ENCODE results near the gene JAZF1.
"Not testable (repeated sequence)": the region's sequence is repeated elsewhere in the genome, so short reads cannot be mapped to it uniquely, and the experiment has no call there.

Gene JAZF1

GRCh38 chr7:27863880-27864279, 316.7 kb downstream of the JAZF1 start:
- DNase-seq, result no peak
- Histone ChIP-seq H3K27ac (ENCODE audit: insufficient read depth in 1 of 2, low read depth in 1 of 2, low read length in 2 of 2, poor library complexity in 1 of 2, severe bottlenecking in 2 of 2) (no peak overlapping the region), H3K4me1 (ENCODE audit: control extremely low read depth in 1 of 4, control insufficient read depth in 4 of 4, insufficient read depth in 4 of 4, low read length in 3 of 4) (no peaks in the 10 kb centered on the region), H3K9me3 (ENCODE audit: control extremely low read depth in 1 of 5, control insufficient read depth in 4 of 5, insufficient read depth in 2 of 5, low read depth in 1 of 5, low read length in 4 of 5) (no peaks in the 10 kb centered on the region), H3K4me3 (ENCODE audit: control insufficient read depth in 1 of 7, extremely low read depth in 1 of 7, insufficient read depth in 4 of 7, low read depth in 2 of 7, low read length in 6 of 7) (no peak overlapping the region), H3K27me3 (replicated peaks in 2 of 5; ENCODE audit: control insufficient read depth in 4 of 5, insufficient read depth in 5 of 5, low read length in 4 of 5) (no peaks in the 10 kb centered on the region), H3K36me3 (ENCODE audit: control insufficient read depth in 4 of 4, insufficient read depth in 4 of 4, low read length in 3 of 4) (no peaks in the 10 kb centered on the region)
- ChIA-PET CTCF (no interaction called here), POLR2A (no interaction called here)
- 90% methylated on average over 9 of the region's 11 CpGs for WGBS (ENCODE audit: insufficient coverage)

GRCh38 chr7:27861747-27862146, 318.8 kb downstream of the JAZF1 start:
- ChIA-PET CTCF (interaction anchor here (0.8 to 1.5 kb wide), 4 partner anchors 9 to 1531 kb away, joined by 3 to 4 read pairs (median 3); no protein-coding TSS in a partner anchor), POLR2A (no interaction called here)
- Histone ChIP-seq H3K9me3 (ENCODE audit: control extremely low read depth in 1 of 5, control insufficient read depth in 4 of 5, insufficient read depth in 2 of 5, low read depth in 1 of 5, low read length in 4 of 5) (no peaks in the 10 kb centered on the region), H3K36me3 (ENCODE audit: control insufficient read depth in 4 of 4, insufficient read depth in 4 of 4, low read length in 3 of 4) (no peaks in the 10 kb centered on the region), H3K27me3 (replicated peaks in 2 of 5; ENCODE audit: control insufficient read depth in 4 of 5, insufficient read depth in 5 of 5, low read length in 4 of 5) (no peaks in the 10 kb centered on the region), H3K27ac (ENCODE audit: insufficient read depth in 1 of 2, low read depth in 1 of 2, low read length in 2 of 2, poor library complexity in 1 of 2, severe bottlenecking in 2 of 2) (no peak overlapping the region), H3K4me1 (ENCODE audit: control extremely low read depth in 1 of 4, control insufficient read depth in 4 of 4, insufficient read depth in 4 of 4, low read length in 3 of 4) (no peaks in the 10 kb centered on the region), H3K4me3 (ENCODE audit: control insufficient read depth in 1 of 7, extremely low read depth in 1 of 7, insufficient read depth in 4 of 7, low read depth in 2 of 7, low read length in 6 of 7) (no peak overlapping the region)
- DNase-seq, result no peak
- 90% methylated on average over 2 of the region's 3 CpGs for WGBS (ENCODE audit: insufficient coverage)

- CTCF ChIA-PET, result interaction anchor here (0.8 to 1.5 kb wide), 4 partner anchors 10 to 1532 kb away, joined by 3 to 4 read pairs (median 3); no protein-coding TSS in a partner anchor
- Histone ChIP-seq H3K4me1 (ENCODE audit: control extremely low read depth in 1 of 4, control insufficient read depth in 4 of 4, insufficient read depth in 4 of 4, low read length in 3 of 4) (no peaks in the 10 kb centered on the region), H3K36me3 (ENCODE audit: control insufficient read depth in 4 of 4, insufficient read depth in 4 of 4, low read length in 3 of 4) (no peaks in the 10 kb centered on the region), H3K27ac (ENCODE audit: insufficient read depth in 1 of 2, low read depth in 1 of 2, low read length in 2 of 2, poor library complexity in 1 of 2, severe bottlenecking in 2 of 2) (no peak overlapping the region), H3K27me3 (replicated peaks in 2 of 5; ENCODE audit: control insufficient read depth in 4 of 5, insufficient read depth in 5 of 5, low read length in 4 of 5) (no peaks in the 10 kb centered on the region), H3K4me3 (ENCODE audit: control insufficient read depth in 1 of 7, extremely low read depth in 1 of 7, insufficient read depth in 4 of 7, low read depth in 2 of 7, low read length in 6 of 7) (no peak overlapping the region), H3K9me3 (ENCODE audit: control extremely low read depth in 1 of 5, control insufficient read depth in 4 of 5, insufficient read depth in 2 of 5, low read depth in 1 of 5, low read length in 4 of 5) (no peaks in the 10 kb centered on the region)
- peak in 1 of 3 donors; percentile 5 for DNase-seq
- WGBS (ENCODE audit: insufficient coverage), result 71% methylated on average over 6 of the region's 6 CpGs
- POLR2A ChIA-PET, result no interaction called here
Measured at GRCh38 chr7:27860800-27861199, 319.8 kb downstream of the JAZF1 start.

GRCh38 chr7:27856703-27857485, 323.7 kb downstream of the JAZF1 start:
- H3K9me3 ChIP-seq (ENCODE audit: control extremely low read depth in 1 of 5, control insufficient read depth in 4 of 5, insufficient read depth in 2 of 5, low read depth in 1 of 5, low read length in 4 of 5); H3K27ac ChIP-seq (ENCODE audit: insufficient read depth in 1 of 2, low read depth in 1 of 2, low read length in 2 of 2, poor library complexity in 1 of 2, severe bottlenecking in 2 of 2); CTCF ChIA-PET; H3K27me3 ChIP-seq (replicated peaks in 2 of 5; ENCODE audit: control insufficient read depth in 4 of 5, insufficient read depth in 5 of 5, low read length in 4 of 5); H3K4me1 ChIP-seq (ENCODE audit: control extremely low read depth in 1 of 4, control insufficient read depth in 4 of 4, insufficient read depth in 4 of 4, low read length in 3 of 4); H3K36me3 ChIP-seq (ENCODE audit: control insufficient read depth in 4 of 4, insufficient read depth in 4 of 4, low read length in 3 of 4); POLR2A ChIA-PET; H3K4me3 ChIP-seq (ENCODE audit: control insufficient read depth in 1 of 7, extremely low read depth in 1 of 7, insufficient read depth in 4 of 7, low read depth in 2 of 7, low read length in 6 of 7); DNase-seq: not testable (repeated sequence)
- over 99% methylated on average over 21 of the region's 28 CpGs for WGBS (ENCODE audit: insufficient coverage)

GRCh38 chr7:27850531-27850930, 330.1 kb downstream of the JAZF1 start:
- no peaks in the 10 kb centered on the region for H3K4me1 ChIP-seq (ENCODE audit: control extremely low read depth in 1 of 4, control insufficient read depth in 4 of 4, insufficient read depth in 4 of 4, low read length in 3 of 4)
- ChIA-PET CTCF (interaction anchor here (1.0 to 1.3 kb wide), 2 partner anchors 17 to 169 kb away, joined by 3 to 4 read pairs; no protein-coding TSS in a partner anchor), POLR2A (no interaction called here)
- no peak overlapping the region for H3K27ac ChIP-seq (ENCODE audit: insufficient read depth in 1 of 2, low read depth in 1 of 2, low read length in 2 of 2, poor library complexity in 1 of 2, severe bottlenecking in 2 of 2)
- no peak overlapping the region for H3K4me3 ChIP-seq (ENCODE audit: control insufficient read depth in 1 of 7, extremely low read depth in 1 of 7, insufficient read depth in 4 of 7, low read depth in 2 of 7, low read length in 6 of 7)
- no peaks in the 10 kb centered on the region for H3K36me3 ChIP-seq (ENCODE audit: control insufficient read depth in 4 of 4, insufficient read depth in 4 of 4, low read length in 3 of 4)
- DNase-seq, result no peak
- H3K9me3 ChIP-seq (ENCODE audit: control extremely low read depth in 1 of 5, control insufficient read depth in 4 of 5, insufficient read depth in 2 of 5, low read depth in 1 of 5, low read length in 4 of 5), result no peaks in the 10 kb centered on the region
- no peaks in the 10 kb centered on the region for H3K27me3 ChIP-seq (replicated peaks in 2 of 5; ENCODE audit: control insufficient read depth in 4 of 5, insufficient read depth in 5 of 5, low read length in 4 of 5)
- WGBS (ENCODE audit: insufficient coverage), result 100% methylated on average over 1 of the region's 5 CpGs

- CTCF ChIA-PET, result no interaction called here
- no peak for DNase-seq
- Histone ChIP-seq H3K4me3 (ENCODE audit: control insufficient read depth in 1 of 7, extremely low read depth in 1 of 7, insufficient read depth in 4 of 7, low read depth in 2 of 7, low read length in 6 of 7) (no peak overlapping the region), H3K4me1 (ENCODE audit: control extremely low read depth in 1 of 4, control insufficient read depth in 4 of 4, insufficient read depth in 4 of 4, low read length in 3 of 4) (no peaks in the 10 kb centered on the region), H3K9me3 (ENCODE audit: control extremely low read depth in 1 of 5, control insufficient read depth in 4 of 5, insufficient read depth in 2 of 5, low read depth in 1 of 5, low read length in 4 of 5) (no peaks in the 10 kb centered on the region), H3K36me3 (ENCODE audit: control insufficient read depth in 4 of 4, insufficient read depth in 4 of 4, low read length in 3 of 4) (no peaks in the 10 kb centered on the region), H3K27ac (ENCODE audit: insufficient read depth in 1 of 2, low read depth in 1 of 2, low read length in 2 of 2, poor library complexity in 1 of 2, severe bottlenecking in 2 of 2) (no peak overlapping the region), H3K27me3 (replicated peaks in 2 of 5; ENCODE audit: control insufficient read depth in 4 of 5, insufficient read depth in 5 of 5, low read length in 4 of 5) (no peaks in the 10 kb centered on the region)
- POLR2A ChIA-PET, result no interaction called here
- WGBS (ENCODE audit: insufficient coverage), result no CpG with 5 or more reads among the region's 3 CpGs
Measured at GRCh38 chr7:27846388-27846787, 334.2 kb downstream of the JAZF1 start.

GRCh38 chr7:27843584-27844305, 336.9 kb downstream of the JAZF1 start:
- no peaks in the 10 kb centered on the region for H3K9me3 ChIP-seq (ENCODE audit: control extremely low read depth in 1 of 5, control insufficient read depth in 4 of 5, insufficient read depth in 2 of 5, low read depth in 1 of 5, low read length in 4 of 5)
- no peaks in the 10 kb centered on the region for H3K4me1 ChIP-seq (ENCODE audit: control extremely low read depth in 1 of 4, control insufficient read depth in 4 of 4, insufficient read depth in 4 of 4, low read length in 3 of 4)
- ChIA-PET POLR2A (no interaction called here), CTCF (no interaction called here)
- no peak for DNase-seq
- no peak overlapping the region for H3K27ac ChIP-seq (ENCODE audit: insufficient read depth in 1 of 2, low read depth in 1 of 2, low read length in 2 of 2, poor library complexity in 1 of 2, severe bottlenecking in 2 of 2)
- no peak overlapping the region for H3K4me3 ChIP-seq (ENCODE audit: control insufficient read depth in 1 of 7, extremely low read depth in 1 of 7, insufficient read depth in 4 of 7, low read depth in 2 of 7, low read length in 6 of 7)
- WGBS (ENCODE audit: insufficient coverage), result 96% methylated on average over 12 of the region's 15 CpGs
- H3K27me3 ChIP-seq (replicated peaks in 2 of 5; ENCODE audit: control insufficient read depth in 4 of 5, insufficient read depth in 5 of 5, low read length in 4 of 5), result no peaks in the 10 kb centered on the region
- no peaks in the 10 kb centered on the region for H3K36me3 ChIP-seq (ENCODE audit: control insufficient read depth in 4 of 4, insufficient read depth in 4 of 4, low read length in 3 of 4)
